RWPE1 (cell line): ENCODE measurements around the gene F2RL1.
"Not testable (repeated sequence)": the region's sequence is repeated elsewhere in the genome, so short reads cannot be mapped to it uniquely, and the experiment has no call there.

Experiments
- CTCF ChIA-PET: fragments of 350-600 bp; sonication (Branson Sonifier 250); formaldehyde crosslinking; extraction: SDS; loops from one replicate; lab custom pipeline; 2021; lab: Yijun Ruan, JAX
- POLR2A ChIA-PET: fragments of 400-600 bp; formaldehyde crosslinking; extraction: SDS; loops from one replicate; lab custom pipeline; 2020; ENCODE audit warnings: antibody characterized with exemption; ENCODE audit not compliant: low non-redundant PET; lab: Yijun Ruan, JAX
- DNase-seq: peaks from one replicate; pipeline ENCODE4 v3.0.0; 2012; ENCODE audit warnings: low spot score
- H3K27ac ChIP-seq: fragments of 450-650 bp; 2 replicates; pipeline ENCODE4 v1.5.1; 2017
- CTCF ChIP-seq: fragments of 450-650 bp; conservative IDR thresholded peaks from 2 replicates; pipeline ENCODE4 v1.5.1; 2017; ENCODE audit warnings: low read depth, mild to moderate bottlenecking

F2RL1 gene

DNA sequence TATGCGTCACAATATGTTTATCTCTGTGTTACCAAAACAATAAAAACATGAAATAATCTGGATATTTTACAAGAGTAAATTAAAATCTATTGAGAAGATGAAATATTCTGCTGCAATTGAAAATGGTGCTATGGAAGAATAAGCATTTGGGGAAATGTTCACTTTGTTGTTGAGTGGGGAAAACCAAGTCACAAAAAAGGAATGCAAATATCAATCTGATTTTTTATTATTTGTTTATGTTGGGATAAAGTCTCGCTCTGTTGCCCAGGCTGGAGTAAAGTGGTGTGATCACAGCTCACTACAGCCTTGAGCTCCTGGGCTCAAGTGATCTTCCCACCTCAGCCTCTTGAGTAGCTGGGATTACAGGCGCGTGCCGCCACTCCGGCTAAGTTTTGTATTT, 8.6 kb upstream of the F2RL1 start:
- CTCF ChIA-PET = interaction anchor here (0.6 kb wide), 1 partner anchor 74 kb away, joined by 3 read pairs; no protein-coding TSS in a partner anchor
- no peak for DNase-seq
- H3K27ac ChIP-seq = peak overlapping the region; percentile 97
- POLR2A ChIA-PET = no interaction called here
- TF ChIP-seq CTCF = no peak

GRCh38 chr5:76811214-76811613, 7.6 kb upstream of the F2RL1 start:
- DNase-seq = peak; percentile 94
- no peak for TF ChIP-seq CTCF
- ChIA-PET POLR2A (no interaction called here), CTCF (no interaction called here)
- peak overlapping the region; percentile 97 for H3K27ac ChIP-seq

DNA sequence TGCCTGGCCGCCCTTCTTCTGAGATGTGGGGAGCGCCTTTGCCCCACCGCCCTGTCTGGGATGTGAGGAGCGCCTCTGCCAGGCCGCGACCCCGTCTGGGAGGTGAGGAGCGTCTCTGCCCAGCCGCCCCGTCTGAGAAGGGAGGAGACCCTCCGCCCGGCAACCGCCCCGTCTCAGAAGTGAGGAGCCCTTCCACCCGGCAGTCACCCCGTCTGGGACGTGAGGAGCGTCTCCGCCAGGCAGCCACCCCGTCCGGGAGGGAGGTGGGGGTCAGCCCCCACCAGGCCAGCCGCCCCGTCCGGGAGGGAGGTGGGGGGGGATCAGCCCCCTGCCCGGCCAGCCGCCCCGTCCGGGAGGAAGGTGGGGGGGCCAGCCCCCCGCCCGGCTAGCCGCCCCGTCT, 6.6 kb upstream of the F2RL1 start:
- DNase-seq, POLR2A ChIA-PET, CTCF ChIA-PET: not testable (repeated sequence)

GRCh38 chr5:76813982-76814562, 4.8 kb upstream of the F2RL1 start:
- no peak for TF ChIP-seq CTCF
- peak overlapping the region; percentile 73 for H3K27ac ChIP-seq
- ChIA-PET CTCF (interaction anchor here (0.6 to 0.9 kb wide), 3 partner anchors 23 to 1739 kb away, joined by 3 to 4 read pairs (median 3); no protein-coding TSS in a partner anchor), POLR2A (interaction anchor here (0.6 kb wide), 1 partner anchor 24 kb away, joined by 4 read pairs; no protein-coding TSS in a partner anchor)
- DNase-seq = peak; percentile 92

More for the DNA sequence above, 6.6 kb upstream of the F2RL1 start:
- peak overlapping the region; percentile 97 for H3K27ac ChIP-seq

DNA sequence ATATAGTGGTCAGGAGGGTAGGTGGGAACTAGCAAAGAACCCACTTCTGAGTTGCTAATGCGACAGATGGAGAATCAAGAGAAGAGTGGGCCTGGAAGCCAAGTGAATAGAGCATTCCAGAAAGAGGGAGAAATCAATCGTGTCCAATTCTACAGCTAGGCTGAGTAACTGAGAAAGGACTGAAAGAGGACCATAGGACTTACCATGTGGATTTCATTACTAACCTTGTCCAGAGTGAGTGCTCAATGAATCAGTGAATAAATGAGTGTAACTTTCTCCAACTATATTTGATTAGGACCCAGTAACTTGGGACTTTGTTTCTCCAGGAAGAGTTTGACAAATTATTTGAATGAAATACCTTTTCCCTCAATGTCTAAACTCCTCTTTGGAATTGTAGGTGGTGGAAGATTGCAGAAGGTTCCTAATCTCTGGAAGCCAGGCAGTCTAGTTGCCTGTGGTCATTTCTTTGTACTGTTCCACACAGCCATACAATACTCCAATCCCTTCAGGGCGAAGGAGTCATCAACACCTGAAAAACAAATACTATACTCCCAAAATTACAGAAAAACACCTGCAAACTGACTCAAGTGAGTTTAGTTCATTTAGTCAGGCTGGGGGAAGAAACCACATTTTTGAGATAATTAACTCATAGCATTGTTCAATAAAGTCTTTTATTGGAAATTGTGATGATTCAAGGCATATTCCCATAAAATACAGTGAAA, 2.6 kb upstream of the F2RL1 start:
- no peak for TF ChIP-seq CTCF
- H3K27ac ChIP-seq = no peak overlapping the region
- CTCF ChIA-PET = interaction anchor here (0.6 to 1.1 kb wide), 3 partner anchors 15 to 283 kb away, joined by 3 read pairs; no protein-coding TSS in a partner anchor
- no peak for DNase-seq
- POLR2A ChIA-PET = no interaction called here

GRCh38 chr5:76819851-76820525, 1.2 kb downstream of the F2RL1 start:
- POLR2A ChIA-PET = interaction anchor here (0.5 to 1.6 kb wide), 2 partner anchors 13 to 108 kb away, joined by 6 read pairs; no protein-coding TSS in a partner anchor
- CTCF ChIA-PET = interaction anchor here (0.6 to 2.1 kb wide), 7 partner anchors 13 to 1867 kb away, joined by 3 to 9 read pairs (median 5); no protein-coding TSS in a partner anchor
- DNase-seq = peak; percentile 52
- no peak for TF ChIP-seq CTCF
- H3K27ac ChIP-seq = peak overlapping the region; percentile 86
